ENCODE results near the gene MAML2.
A peak's percentile ranks its signal among the peaks of the same experiment; 100 is the strongest.

MAML2 gene

DNA sequence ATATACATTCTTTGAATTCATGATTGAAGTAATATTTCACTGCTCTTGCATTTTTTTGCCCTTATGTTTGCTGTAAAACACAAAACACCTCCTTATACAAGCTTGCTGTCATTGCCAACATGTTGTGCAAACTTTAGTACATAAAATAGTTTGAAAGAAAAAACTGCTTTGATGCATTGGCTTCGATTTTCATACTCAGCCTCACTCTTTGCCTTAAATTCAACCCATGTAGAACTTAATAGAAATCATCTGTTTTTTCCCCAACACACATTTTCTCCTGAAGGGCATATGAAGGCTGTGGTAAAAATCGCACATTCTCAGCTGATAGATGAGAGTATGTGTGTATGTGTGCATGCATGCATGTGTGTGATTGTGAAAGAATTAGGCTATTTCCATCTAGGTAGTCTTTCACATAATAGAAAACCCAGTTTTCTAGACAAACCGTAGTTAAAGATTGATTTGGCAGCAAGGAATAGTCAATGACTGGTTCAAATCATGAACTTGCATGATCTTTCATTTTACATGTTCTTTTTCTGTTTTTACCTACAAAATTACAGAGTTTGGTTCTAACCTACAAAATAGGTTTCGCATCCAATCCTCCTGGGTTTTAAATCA lies 346.3 kb downstream of the MAML2 start:
- in situ Hi-C loops (cut with MboI; ENCODE audit: low pct_unique_long_range_greater_than_20kb, low sequenced_read_pairs): no loop called here
- no peak for DNase-seq

DNA sequence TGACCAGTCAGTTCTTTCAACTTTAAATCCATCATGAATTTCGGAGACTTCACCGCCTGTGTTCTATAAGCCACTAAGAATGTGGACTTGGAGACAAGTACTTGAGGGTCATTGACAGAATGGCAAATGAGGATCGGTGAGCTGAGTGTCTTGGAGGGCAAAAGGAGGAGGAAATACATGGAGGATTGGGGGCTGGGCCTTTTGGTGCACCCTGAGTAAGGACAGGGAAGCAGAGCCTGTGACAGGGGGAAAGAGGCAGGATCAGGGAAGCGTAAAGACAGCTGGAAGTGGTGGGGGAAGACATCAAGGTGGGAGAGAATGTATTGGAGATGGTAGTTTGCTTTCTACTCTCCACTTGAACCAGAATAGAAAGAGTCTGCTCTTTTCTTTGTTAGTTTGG lies 348.7 kb downstream of the MAML2 start:
- in situ Hi-C loops (cut with MboI; ENCODE audit: low pct_unique_long_range_greater_than_20kb, low sequenced_read_pairs): no loop called here
- no peak for DNase-seq

DNA sequence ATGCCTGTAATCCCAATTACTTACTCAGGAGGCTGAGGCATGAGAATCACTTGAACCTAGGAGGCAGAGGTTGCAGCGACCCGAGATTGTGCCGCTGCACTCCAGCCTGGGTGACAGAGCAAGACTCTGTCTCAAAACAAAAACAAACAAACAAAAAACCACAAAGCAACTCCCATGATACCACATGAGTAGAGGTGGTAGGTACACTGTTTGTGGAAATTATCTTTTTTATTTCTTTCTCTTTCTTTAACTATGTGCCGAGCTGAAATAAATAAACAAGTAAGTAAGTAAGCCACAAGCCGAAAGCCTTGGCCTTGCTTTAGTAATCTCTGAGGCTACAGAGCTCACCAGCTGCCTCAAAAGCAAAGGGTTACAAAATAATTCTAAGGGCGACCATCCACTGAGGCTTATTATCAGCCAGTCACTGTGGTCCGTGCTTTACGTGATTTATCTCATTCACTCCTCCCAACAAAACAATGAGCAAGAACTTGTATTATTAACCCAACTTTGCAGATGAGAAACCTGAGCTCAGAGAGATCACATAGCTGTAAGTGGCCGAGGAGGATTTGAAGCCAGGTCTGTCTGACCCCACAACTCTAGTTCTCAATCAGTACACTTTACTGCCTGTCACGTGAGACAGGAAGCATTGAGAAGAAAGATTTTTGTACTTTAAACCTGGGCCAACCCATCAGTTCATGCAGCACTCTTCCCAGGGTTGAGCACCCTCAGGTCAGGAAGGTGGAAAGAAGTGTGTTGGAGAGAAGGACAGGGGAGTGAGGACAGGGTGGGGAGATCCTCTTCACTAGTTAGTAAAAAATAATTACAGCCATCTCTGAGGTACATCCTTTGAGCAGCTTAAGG lies 349.3 kb downstream of the MAML2 start:
- no peak for DNase-seq
- in situ Hi-C loops (cut with MboI; ENCODE audit: low pct_unique_long_range_greater_than_20kb, low sequenced_read_pairs): no loop called here

DNA sequence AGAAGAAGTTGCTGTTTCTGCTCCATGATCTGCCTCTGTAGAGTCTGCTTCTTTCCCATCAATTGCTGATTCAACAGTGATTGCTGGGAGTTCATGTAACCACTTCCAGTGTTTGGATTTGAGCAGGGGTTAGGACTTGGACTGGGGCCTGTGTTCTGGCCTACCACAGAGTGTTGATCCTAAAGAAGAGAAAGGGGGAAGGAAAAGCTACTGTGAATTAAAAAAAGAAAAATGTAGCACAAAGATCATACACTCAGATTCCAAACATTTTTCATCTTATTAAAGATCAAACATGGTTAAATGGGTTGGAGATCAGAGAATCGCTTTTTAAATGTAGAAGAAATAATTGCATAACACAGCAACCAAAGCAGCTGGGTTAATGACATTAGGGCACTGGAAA lies 351.4 kb downstream of the MAML2 start:
- in situ Hi-C loops (cut with MboI; ENCODE audit: low pct_unique_long_range_greater_than_20kb, low sequenced_read_pairs): no loop called here
- no peak for DNase-seq

DNA sequence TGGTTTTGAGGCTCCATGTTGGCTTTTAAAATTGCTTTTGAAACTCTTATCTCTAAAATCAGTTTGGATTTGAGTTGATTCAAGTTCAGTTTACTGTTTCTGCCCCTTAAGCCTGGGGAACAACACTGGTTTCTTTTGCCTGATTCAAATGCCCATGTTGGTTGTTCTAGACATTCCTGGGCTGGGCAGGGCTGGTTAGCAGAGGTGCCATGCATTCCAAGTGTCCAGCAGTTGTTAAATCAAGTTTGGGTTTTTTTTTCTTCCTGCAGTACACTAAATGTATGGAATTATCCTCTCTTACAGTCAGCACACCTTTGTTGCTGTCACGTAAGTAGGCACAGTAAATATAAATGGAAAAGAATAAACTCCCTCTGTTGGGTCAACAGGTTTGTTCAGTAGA lies 351.9 kb downstream of the MAML2 start:
- in situ Hi-C loops (cut with MboI; ENCODE audit: low pct_unique_long_range_greater_than_20kb, low sequenced_read_pairs): no loop called here
- no peak for DNase-seq

DNA sequence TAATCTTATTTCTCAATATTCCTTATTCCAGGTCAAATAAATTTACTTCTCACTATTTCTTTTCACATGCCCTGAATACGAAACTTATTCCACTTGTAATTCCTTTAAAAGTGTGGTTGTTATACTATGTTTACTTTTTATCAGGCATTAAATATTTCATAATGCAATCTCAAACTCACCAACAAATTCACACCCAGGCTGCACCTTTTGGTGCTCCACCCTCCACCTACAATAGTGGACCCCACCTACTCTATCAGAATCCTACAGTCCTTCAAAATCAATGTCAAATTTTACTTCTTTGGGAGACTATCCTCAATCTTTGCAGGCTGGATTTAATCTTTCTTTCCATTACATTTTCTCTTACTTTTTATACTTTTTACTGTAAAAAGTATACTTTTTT lies 353.2 kb downstream of the MAML2 start:
- no peak for DNase-seq
- in situ Hi-C loops (cut with MboI; ENCODE audit: low pct_unique_long_range_greater_than_20kb, low sequenced_read_pairs): no loop called here

DNA sequence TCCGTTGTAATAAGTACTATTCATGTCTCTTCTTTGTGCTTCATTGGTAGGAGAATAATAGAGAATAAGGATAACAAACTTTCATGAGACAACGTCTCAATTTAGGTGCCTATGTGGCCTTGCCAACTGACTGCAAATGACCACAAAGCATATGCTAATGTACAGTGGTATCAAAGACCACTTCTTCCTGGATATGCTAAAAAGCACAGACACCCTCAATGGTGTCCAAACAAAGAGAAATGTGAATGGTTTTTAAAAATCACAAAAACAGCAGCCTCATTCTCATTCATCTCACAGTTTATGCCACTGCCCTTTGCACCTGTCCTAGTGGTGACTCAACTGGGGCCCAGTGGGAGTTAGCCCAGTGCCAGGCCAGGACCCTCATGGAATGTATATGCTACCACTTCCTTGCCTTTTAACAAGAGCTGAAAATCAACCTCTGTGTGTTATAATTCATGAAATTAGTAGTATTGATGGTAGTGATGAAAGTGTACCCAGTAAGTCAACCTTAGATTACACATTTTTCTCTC lies 353.9 kb downstream of the MAML2 start:
- in situ Hi-C loops (cut with MboI; ENCODE audit: low pct_unique_long_range_greater_than_20kb, low sequenced_read_pairs): no loop called here

DNA sequence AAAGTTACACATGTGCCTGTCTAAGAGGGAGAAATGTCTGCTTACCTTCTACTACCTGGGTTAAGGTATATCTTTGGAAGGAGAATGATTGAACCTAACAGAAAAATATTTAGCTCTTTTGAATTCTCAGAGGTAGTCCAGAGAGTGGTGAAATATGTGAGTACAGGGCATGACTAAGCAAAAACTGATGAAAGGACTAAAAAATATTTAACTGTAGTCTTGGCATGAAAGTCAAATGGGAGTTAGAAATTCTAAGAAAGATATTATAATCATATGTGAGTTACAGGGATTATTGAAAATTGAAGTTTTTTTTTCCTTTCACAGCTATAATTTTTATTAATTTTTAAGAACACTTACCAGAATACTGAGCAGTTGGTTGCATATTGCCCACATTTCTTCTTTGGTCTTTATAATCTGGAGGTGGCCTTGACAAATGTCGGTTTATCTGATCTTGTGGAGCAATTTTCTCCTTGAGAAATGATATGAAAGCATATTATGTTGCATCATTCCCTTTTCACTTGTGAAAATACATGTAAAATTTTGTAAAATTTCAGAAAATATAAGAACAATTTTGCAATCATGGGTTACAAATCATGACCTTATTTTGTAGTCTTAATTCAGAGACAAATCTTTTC lies 357.7 kb downstream of the MAML2 start:
- in situ Hi-C loops (cut with MboI; ENCODE audit: low pct_unique_long_range_greater_than_20kb, low sequenced_read_pairs): no loop called here
- no peak for DNase-seq

More for the DNA sequence above, 353.9 kb downstream of the MAML2 start:
- no peak for DNase-seq

DNA sequence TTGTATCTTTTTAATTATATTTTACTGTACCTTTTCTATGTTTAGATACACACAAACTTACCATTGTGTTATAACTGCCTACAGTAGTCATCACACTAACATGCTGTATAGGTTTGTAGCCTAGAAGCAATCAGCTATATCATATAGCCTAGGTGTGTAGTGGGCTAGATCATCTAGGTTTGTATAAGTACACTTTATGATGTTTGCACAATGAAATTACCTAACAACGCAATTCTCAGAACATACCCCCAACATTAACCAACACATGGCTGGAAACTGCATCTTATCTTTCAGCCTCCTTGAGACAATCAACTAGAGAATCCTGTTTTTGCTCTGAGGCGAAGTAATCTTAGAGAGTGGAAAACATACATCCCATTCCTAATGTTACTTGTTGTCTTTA lies 358.9 kb downstream of the MAML2 start:
- DNase-seq: no peak
- in situ Hi-C loops (cut with MboI; ENCODE audit: low pct_unique_long_range_greater_than_20kb, low sequenced_read_pairs): no loop called here

DNA sequence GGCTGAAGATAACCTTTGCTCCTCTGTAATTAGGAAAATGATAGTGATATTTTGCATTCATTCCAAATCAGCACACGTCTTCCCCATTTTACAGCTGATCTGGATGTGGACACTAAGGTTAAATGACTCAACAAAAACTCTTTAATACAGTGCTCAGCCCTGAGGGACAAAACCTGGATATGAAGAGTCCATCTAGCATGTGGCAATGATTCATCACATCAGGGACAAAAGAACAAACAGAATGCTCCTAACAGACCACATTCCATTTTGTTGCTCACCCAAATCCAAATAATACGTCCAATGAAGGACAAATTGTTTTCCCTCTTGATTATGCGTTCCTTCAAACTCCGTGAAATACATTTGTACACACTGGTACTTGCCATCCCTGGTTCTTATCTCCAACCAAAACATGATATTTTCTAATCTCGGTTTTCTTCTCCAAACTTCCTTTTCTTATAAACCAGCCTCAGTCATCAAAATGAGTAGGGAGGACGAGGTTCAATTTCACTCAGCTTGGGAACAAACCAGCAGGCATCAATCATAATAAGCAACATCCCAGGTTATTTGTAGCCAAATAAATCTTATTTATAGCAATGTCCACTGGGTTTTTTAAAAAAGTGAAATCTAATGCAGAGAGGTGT lies 365.3 kb downstream of the MAML2 start:
- no peak for DNase-seq
- in situ Hi-C loops (cut with MboI; ENCODE audit: low pct_unique_long_range_greater_than_20kb, low sequenced_read_pairs): no loop called here

DNA sequence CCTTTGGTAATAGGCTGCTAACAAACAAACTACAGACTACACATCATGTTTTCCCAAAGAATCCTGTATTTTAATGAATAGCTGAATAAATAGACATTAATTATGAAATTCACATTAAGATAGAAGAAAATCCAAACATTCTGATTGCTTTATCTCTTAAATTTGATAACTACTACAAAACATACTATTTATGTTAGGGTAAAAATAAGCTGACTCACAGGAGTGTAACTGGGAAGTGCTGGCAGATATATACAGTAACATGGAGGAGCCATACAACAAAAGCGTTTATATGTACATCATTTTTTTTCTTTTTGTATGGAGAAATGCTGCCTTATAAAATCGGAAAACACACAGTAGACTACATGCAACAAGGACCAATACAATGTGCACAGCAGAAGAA lies 366.4 kb downstream of the MAML2 start:
- DNase-seq: no peak
- in situ Hi-C loops (cut with MboI; ENCODE audit: low pct_unique_long_range_greater_than_20kb, low sequenced_read_pairs): no loop called here

DNA sequence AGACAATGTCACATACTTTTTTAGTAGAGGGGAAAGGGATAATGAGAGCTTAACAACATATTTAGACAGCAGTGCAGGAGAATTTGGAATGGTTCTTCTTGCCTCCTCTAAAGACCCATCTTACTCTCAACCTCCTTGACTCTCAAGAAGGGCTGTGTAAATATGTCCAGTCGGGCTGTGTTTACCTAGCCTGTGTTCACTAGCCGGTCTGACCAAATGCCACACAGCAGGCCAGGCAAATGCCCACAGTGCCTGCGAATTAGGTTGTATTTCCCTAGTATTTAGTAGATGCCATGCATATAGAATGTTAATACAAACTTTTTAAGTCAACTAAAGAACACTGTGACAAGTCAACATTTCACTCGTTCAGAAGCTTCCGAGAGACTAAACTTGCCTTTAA lies 367.7 kb downstream of the MAML2 start:
- in situ Hi-C loops (cut with MboI; ENCODE audit: low pct_unique_long_range_greater_than_20kb, low sequenced_read_pairs): no loop called here
- no peak for DNase-seq

DNA sequence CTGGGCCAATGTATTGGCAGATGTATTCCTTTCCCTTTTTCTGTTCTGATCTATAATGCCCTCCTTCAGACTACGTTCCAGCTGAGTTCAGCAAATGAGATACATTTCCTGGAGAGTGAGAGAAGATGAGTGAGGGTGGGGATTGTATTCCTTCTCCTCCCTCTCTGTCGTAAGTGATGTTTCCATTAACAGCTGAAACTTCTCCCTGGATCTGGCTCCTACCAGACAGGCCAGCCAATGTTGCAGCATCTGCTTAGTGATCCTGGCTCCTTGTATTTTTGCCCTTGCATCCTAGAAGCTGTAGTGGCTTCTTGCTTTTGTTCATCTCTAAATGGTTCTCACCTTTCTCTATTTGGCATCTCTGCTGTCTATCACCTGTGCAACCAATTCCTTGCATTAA lies 370.9 kb downstream of the MAML2 start:
- in situ Hi-C loops (cut with MboI; ENCODE audit: low pct_unique_long_range_greater_than_20kb, low sequenced_read_pairs): no loop called here
- DNase-seq: no peak

DNA sequence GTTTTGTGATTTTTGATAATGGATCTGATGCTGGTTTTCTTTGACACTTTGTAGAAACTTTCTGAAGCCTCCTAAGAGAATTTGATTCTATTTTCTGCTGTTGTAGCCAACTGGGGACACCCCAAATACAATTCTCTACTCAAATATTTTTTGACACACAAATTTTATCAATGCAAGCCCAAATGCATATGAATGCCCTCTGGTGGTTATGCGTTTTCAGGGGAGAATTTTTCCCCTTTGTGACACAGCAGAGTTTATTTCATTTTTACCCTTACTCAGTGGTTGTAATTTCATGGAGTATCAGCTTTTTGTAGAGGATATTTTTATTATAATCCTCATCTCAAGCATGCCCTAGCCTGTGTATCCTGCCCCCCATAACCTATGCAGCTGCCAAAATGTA lies 374.4 kb downstream of the MAML2 start:
- in situ Hi-C loops (cut with MboI; ENCODE audit: low pct_unique_long_range_greater_than_20kb, low sequenced_read_pairs): no loop called here
- peak; percentile 7 for DNase-seq

DNA sequence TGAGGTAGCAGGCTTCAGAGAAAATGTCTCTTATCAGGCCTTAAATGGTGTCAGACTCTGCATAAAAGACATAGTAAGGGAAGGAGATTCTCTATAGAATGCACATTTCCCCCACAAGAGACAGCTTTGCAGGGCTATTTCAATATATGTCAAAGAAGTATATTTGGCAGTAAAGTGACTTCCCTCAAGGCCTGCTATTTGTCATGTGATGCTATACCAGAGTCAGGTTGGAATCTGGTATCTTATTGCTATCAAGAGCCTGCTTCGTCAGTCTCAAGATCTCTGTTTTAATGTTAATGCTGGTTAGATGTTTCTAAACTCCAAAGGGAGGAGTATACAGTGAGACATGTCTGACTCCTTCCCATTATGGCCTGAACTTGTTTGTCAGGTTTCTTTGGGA lies 378.7 kb downstream of the MAML2 start:
- in situ Hi-C loops (cut with MboI; ENCODE audit: low pct_unique_long_range_greater_than_20kb, low sequenced_read_pairs): no loop called here
- DNase-seq: no peak

DNA sequence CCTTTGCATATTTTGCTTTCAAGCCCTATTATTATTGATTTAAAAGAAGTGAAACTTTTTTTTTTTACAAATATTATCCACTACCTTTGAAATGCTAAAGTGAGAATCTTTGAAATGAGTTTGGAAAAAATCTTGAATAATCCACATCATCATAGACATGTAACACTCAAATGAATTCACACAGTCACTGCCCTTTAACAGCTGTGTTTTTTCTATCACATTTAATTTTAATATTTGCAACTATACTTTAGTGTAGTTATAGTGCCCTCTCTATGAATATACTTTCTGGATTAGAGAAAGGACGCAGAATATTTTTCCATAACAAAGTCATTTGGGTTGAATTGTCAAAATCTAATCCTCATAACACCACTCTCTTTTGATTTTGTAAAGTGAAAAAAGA lies 381.2 kb downstream of the MAML2 start:
- in situ Hi-C loops (cut with MboI; ENCODE audit: low pct_unique_long_range_greater_than_20kb, low sequenced_read_pairs): no loop called here
- no peak for DNase-seq

DNA sequence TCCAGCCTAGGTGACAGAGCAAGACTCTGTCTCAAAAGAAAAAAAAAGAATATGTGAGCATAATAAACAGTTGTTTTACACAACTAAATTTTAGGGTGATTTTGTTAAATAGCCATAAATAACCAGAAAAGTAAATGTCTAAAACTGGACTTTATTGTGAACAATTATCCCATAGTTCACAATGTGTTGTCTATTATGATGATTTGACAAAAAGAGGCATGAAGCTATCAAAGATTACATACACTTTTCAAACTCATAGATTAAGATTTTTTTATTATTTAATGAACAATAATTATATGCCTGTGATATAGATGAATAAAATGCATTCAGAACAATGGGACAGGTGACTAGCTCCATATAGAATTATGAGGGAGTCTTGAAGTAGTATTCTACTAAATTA lies 392.1 kb downstream of the MAML2 start:
- DNase-seq: no peak
- in situ Hi-C loops (cut with MboI; ENCODE audit: low pct_unique_long_range_greater_than_20kb, low sequenced_read_pairs): no loop called here

DNA sequence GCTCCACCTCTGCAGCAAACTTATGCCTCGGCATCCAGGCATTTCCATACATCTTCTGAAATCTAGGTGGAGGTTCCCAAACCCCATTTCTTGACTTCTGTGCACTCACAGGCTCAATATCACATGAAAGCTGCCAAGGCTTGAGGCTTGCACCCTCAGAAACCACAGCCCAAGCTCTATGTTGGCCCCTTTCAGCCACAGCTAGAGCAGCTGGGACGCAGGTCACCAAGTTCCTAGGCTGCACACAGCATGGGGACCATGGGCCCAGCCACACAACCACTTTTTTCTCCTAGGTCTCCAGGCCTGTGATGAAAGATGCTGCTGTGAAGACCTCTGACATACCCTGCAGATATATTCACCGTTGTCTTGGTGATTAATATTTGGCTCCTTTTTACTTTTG lies 394.4 kb downstream of the MAML2 start:
- in situ Hi-C loops (cut with MboI; ENCODE audit: low pct_unique_long_range_greater_than_20kb, low sequenced_read_pairs): no loop called here
- no peak for DNase-seq

DNA sequence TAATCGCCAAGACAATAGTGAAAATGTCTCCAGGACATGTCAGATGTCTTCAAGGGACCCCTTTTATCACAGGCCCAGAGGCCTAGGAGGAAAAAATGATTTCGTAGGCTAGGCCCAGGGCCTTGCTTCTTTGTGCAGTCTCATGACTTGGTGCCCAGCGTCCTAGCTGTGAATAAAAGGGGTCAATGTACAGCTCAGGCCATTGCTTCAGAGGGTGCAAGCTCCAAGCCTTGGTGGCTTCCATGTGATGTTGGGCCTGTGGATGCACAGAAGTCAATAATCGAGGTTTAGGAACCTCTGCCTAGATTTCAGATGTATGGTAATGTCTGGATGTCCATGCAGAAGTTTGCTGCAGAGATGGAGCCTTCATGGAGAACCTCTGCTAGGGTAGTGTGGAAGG lies 398.4 kb downstream of the MAML2 start:
- in situ Hi-C loops (cut with MboI; ENCODE audit: low pct_unique_long_range_greater_than_20kb, low sequenced_read_pairs): no loop called here
- DNase-seq: no peak

DNA sequence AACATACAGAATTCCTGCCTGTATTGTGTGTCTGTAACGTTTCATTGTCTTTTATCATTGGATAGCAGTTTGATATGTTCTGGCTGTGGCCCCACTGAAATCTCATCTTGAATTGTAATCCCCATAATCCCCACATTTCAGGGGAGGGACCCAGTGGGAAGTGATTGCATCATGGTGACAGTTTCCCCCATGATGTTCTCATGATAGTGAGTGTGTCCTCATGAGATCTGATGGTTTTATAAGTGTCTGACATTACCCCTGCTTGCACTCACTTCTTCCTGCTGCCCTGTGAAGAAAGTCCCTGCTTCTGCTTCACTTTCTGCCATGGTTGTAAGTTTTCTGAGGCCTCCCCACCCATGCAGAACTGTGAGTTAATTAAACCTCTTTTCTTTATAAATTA lies 399.4 kb downstream of the MAML2 start:
- in situ Hi-C loops (cut with MboI; ENCODE audit: low pct_unique_long_range_greater_than_20kb, low sequenced_read_pairs): no loop called here

More for the DNA sequence above, 399.4 kb downstream of the MAML2 start:
- no peak for DNase-seq

Measured in KBM-7 (cell line).